Osteocyte (in vitro differentiated cells): ENCODE data around the gene LTB4R2. TPM values are rescaled to one million over a fixed set of nuclear protein-coding genes. Genes with fewer than 3 reads are reported as not detected.

ENCODE experiments used
- DNase-seq: peaks from one replicate; pipeline ENCODE4 v3.0.0; 2021; ENCODE audit warnings: mixed read lengths; ENCODE audit not compliant: unreplicated experiment; ENCODE audit errors: extremely low spot score
- H3K27ac Mint-ChIP-seq: one replicate; pipeline ENCODE4 v1.8.0; 2021; ENCODE audit warnings: mild to moderate bottlenecking, mixed read lengths; ENCODE audit not compliant: unreplicated experiment
- H3K27me3 Mint-ChIP-seq: one replicate; pipeline ENCODE4 v1.8.0; 2021; ENCODE audit warnings: mixed read lengths; ENCODE audit not compliant: unreplicated experiment
- H3K36me3 Mint-ChIP-seq: one replicate; pipeline ENCODE4 v1.8.0; 2021; ENCODE audit warnings: mixed read lengths; ENCODE audit not compliant: unreplicated experiment
- H3K4me1 Mint-ChIP-seq: one replicate; pipeline ENCODE4 v1.8.0; 2021; ENCODE audit warnings: mixed read lengths; ENCODE audit not compliant: unreplicated experiment
- H3K4me3 Mint-ChIP-seq: one replicate; pipeline ENCODE4 v1.8.0; 2021; ENCODE audit warnings: mild to moderate bottlenecking, moderate library complexity, mixed read lengths; ENCODE audit not compliant: unreplicated experiment
- H3K9me3 Mint-ChIP-seq: one replicate; pipeline ENCODE4 v1.8.0; 2021; ENCODE audit warnings: mixed read lengths; ENCODE audit not compliant: unreplicated experiment
- total RNA-seq: library from RNA; stranded (reverse); gene quantifications from 2 replicates; pipeline ENCODE4 v1.2.1, GENCODE V29; 2021
- TF ChIP-seq, protein P1 (sequence below): fragments of 200-600 bp; sonication (generic); IDR thresholded peaks from 2 replicates; pipeline ENCODE4 v1.5.0; 2021; ENCODE audit warnings: antibody characterized with exemption, mild to moderate bottlenecking, moderate library complexity

LTB4R2 gene
- total RNA-seq, 1 donor from 2014 or later: 14.9 TPM

DNA sequence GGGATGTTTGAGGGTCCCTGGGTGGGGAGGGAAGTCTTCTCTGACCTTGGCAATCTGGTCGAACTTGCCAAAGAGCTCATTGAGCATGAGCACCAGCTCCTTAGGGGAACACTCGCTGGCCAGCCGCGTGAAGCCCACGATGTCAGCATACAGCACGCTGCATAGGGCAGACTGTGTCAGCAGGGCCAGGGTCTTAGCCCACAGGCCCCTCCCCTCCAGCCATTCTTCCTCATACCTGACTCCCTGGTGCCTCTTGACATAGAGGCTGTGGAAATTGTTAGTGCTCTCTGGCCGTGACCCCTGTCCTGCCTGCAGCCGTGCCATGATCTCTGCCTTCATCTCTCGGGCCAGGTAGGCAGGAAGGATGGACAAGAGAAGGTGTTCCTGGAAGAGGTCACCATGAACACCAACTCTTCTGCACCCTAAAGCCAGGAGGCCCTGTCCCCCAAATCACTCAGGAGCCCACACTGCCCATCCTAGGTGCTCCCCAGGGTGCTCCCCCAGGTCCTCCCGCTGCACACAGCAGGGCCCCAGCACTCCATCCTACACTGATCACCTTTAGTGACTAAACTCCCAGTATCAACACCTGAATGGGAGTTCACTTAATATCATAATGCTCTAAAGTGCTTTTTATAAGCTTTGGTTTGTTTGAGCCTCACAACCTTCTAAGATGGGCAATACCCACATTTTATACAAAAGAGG is 21.2 kb downstream of the LTB4R2 start:
- H3K27me3 Mint-ChIP-seq: no peaks in the 10 kb centered on the region

DNA sequence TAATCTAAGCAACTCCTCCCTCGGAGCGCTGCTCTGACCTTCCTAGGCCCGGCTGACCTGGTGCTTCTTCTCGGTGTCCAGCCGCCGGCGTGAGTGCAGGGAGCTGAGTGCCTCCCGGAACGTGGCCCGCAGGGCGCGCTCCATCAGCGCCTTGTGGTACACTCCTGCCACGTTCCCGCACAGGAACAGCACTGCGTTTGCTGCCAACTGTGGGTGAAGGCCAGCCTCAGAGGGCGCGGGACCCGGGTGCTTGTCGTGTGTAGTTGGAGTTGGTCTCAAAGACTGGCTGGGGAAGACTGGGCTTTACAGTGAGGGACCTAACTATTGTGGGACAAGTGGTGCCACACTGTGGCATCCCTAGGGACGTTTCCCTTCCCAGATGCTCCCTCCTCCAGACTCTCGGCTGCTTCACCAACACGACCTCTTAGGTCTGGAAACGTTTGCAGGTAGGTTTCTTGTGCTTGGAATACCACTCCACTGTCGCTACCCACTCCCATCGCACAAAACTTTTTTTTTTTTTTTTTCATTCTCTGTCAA is 21.9 kb downstream of the LTB4R2 start:
- Mint-ChIP-seq H3K36me3 (no peaks in the 10 kb centered on the region), H3K4me3 (no peak overlapping the region), H3K27ac (no peak overlapping the region), H3K27me3 (no peaks in the 10 kb centered on the region), H3K4me1 (peaks cover 38% of the 10 kb centered on the region), H3K9me3 (no peaks in the 10 kb centered on the region)
- TF ChIP-seq, protein P1, sequence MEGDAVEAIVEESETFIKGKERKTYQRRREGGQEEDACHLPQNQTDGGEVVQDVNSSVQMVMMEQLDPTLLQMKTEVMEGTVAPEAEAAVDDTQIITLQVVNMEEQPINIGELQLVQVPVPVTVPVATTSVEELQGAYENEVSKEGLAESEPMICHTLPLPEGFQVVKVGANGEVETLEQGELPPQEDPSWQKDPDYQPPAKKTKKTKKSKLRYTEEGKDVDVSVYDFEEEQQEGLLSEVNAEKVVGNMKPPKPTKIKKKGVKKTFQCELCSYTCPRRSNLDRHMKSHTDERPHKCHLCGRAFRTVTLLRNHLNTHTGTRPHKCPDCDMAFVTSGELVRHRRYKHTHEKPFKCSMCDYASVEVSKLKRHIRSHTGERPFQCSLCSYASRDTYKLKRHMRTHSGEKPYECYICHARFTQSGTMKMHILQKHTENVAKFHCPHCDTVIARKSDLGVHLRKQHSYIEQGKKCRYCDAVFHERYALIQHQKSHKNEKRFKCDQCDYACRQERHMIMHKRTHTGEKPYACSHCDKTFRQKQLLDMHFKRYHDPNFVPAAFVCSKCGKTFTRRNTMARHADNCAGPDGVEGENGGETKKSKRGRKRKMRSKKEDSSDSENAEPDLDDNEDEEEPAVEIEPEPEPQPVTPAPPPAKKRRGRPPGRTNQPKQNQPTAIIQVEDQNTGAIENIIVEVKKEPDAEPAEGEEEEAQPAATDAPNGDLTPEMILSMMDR: no peak
- DNase-seq: no peak

More for the DNA sequence above, 21.2 kb downstream of the LTB4R2 start:
- H3K4me3 Mint-ChIP-seq: no peak overlapping the region
- H3K9me3 Mint-ChIP-seq: no peaks in the 10 kb centered on the region
- H3K4me1 Mint-ChIP-seq: peaks cover 32% of the 10 kb centered on the region
- H3K27ac Mint-ChIP-seq: no peak overlapping the region
- H3K36me3 Mint-ChIP-seq: no peaks in the 10 kb centered on the region
- TF ChIP-seq, protein P1: no peak
- no peak for DNase-seq

DNA sequence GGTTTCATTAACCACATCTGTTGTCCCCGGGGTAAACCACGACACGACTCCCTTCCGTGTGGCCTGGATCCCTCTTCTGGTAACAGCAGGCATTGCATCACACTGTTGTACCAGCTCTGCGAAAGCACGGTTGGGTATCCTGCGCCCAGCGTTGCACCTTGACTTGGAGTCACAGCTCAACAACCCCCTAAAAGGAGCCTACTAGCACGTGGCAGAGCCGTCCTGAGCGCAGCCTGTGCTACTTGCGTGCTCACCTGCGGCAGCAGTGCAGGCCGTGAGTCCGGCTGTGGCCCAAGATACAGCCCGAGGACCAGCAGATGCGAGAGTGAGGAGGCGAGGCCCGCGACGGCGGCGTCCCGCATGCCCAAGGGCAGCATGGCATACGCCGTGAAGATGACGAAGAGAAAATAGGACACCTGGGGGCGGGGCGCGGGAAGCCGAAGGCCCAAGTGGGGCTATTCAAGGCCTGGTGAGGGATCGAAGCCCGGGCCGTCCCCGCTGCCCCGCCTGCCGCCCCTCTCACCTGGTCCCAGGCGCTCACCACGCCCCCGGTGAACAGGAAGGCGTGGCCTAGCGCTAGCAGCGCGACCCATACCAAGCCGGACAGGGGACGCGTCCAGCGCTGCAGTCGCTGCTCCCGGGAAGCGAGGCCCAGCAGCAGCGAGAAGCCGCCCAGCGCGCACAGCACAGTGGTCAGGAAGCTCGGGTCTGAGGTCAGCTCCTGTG is 22.5 kb downstream of the LTB4R2 start:
- no peaks in the 10 kb centered on the region for H3K27me3 Mint-ChIP-seq
- H3K9me3 Mint-ChIP-seq: no peaks in the 10 kb centered on the region
- H3K27ac Mint-ChIP-seq: peak overlapping the region; percentile 52
- TF ChIP-seq, protein P1: peak; percentile 66
- no peak for DNase-seq
- H3K36me3 Mint-ChIP-seq: no peaks in the 10 kb centered on the region
- H3K4me3 Mint-ChIP-seq: peak overlapping the region; percentile 47
- peaks cover 38% of the 10 kb centered on the region for H3K4me1 Mint-ChIP-seq

DNA sequence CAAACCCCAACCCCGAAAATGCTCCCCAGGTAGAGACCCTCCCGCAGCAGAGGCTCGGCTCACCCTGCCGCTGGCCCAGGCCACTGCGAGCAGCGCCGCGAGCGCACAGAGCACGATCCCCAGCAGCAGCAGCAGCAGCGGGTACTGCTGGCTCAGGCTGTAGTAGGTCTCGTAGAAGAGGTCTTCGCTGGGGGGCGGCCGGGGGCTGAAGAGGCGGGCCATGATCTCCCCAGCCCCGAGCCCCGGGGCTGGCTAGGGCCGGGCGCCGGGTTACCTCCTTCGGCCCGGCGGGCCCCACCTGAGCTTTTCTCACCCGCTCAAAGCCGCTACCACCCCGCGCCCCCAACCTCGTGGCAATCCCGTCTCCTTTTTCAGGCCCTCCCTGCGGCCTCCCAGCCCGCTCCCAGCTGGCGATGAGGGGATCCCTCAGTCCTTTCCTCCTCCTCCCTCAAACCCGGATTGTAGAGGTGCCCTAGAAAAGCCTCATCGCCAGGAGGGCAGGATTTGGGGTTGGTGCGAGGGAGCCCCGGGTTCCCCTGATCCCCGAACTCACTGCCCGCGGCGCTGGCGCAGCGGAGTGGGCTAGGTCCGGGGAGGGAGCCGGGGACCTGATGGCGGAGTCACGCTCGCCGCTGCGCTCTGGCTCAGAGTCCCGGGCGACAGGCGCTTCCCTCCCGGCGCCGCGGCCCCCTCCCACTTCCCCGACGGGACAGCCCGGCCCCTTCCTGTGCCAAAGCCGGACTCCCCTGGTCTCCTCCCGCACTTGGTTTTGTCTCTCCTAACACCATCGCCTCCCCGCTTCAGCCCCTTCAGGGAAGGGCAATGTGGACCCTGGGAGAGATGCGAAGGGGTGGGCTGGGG is 24.7 kb downstream of the LTB4R2 start, which contains the start of gene ADCY4:
ADCY4 (minus strand) TSS at position 641 of the 861 bp plus-strand sequence; CDS start at position 222, 419 bp downstream.
- H3K4me3 Mint-ChIP-seq: peak within 1 kb of the TSS; percentile 82

More for the DNA sequence above, 24.7 kb downstream of the LTB4R2 start, which contains the start of gene ADCY4:
- Mint-ChIP-seq H3K27me3 (peaks cover 5% of the 10 kb centered on the region), H3K27ac (peak within 1 kb of the TSS; percentile 94), H3K36me3 (no peaks in the 10 kb centered on the region), H3K9me3 (no peaks in the 10 kb centered on the region), H3K4me1 (peaks cover 40% of the 10 kb centered on the region)
- TF ChIP-seq, protein P1: no peak
- DNase-seq: peak; percentile 84
